HPDE6-E6E7 (cell line): ENCODE results near the gene PLEKHF1.
"Not testable (repeated sequence)": the region's sequence is repeated elsewhere in the genome, so short reads cannot be mapped to it uniquely, and the experiment has no call there.

Experiments used
- DNase-seq: peaks from one replicate; pipeline ENCODE4 v3.0.0; 2011; ENCODE audit warnings: missing footprints; ENCODE audit errors: extremely low spot score

PLEKHF1 gene, protein sequence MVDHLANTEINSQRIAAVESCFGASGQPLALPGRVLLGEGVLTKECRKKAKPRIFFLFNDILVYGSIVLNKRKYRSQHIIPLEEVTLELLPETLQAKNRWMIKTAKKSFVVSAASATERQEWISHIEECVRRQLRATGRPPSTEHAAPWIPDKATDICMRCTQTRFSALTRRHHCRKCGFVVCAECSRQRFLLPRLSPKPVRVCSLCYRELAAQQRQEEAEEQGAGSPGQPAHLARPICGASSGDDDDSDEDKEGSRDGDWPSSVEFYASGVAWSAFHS

DNA sequence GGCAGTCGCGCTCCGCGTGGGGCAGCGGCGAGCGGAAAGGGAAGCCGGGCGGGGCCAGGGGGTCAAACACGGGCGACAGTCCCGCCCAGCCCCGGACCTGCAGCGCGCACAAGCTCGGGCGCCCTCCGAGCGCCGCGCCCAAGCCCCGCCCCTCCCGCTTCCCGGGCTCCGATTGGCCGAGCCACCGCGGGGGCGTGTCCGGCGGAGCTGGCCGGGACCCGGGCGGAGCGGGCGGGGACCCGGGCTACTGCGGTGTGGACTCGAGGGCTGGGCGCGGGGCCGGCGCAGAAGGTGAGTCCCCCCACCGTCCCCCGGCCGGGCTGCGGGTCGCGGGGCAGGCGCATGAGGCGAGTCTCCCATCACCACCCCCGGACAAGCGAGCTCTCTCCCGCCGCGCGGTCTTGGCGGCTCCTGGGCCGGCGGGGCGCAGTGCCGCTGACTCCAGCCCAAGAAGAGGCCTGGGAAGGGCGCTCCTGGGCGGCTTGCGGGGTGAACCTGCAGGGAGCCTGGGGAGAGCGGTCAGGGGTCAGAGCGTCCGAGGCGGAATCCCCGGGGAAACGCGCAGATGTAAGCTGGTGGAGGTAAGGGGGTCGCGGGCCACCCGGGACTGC is at the start of gene PLEKHF1:
TSS of gene PLEKHF1 (plus strand) at position 247 of the 611 bp plus-strand sequence. CDS start 8,379 bp downstream, outside the sequence.
- peak; percentile 78 for DNase-seq

DNA sequence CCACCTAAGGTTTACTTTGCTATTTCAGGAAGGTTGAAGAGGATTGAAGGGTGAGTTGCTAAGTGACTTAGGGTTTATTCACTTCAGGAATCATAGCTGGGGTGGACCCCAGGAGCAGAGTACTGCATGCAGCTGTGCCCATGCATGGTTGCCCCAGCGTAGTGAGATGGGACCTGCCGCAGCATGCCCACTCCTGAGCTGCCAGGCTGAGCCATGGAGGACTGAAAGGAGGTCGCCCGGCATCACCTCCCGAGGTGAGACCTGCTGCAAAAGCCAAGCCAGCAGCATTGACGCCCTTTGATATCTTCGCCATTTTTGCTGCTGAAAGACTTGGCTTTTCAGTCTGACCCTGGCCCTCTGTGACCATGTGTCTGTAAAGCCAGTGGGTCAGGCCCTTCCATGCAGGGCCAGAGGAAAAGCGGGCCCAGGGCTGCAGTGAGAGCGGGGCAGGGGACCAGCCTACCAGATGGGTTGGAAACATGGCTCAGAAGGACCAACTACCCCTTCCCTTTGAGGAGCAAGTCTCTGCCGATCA is 49.3 kb upstream of the PLEKHF1 start:
- DNase-seq, result no peak

DNA sequence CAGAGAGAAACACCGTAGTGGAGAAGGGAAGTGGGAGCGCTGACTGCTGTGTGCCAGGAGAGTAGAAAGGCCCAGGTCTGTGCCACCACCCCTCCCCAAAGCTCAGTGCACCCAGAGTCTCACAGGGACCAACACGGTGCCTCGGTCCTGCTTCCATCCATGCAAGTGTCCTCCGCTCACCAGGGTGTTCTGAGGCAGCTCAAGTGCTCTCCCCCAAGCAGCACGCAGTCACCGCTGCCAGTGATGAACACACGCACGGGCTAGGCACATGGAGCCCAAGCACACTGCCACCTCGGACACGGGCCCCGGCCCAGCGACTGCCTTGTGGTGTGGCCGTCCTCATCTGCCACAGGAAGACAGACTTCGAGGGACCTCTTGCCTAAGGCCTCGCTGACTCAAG is 48.7 kb upstream of the PLEKHF1 start:
- no peak for DNase-seq

DNA sequence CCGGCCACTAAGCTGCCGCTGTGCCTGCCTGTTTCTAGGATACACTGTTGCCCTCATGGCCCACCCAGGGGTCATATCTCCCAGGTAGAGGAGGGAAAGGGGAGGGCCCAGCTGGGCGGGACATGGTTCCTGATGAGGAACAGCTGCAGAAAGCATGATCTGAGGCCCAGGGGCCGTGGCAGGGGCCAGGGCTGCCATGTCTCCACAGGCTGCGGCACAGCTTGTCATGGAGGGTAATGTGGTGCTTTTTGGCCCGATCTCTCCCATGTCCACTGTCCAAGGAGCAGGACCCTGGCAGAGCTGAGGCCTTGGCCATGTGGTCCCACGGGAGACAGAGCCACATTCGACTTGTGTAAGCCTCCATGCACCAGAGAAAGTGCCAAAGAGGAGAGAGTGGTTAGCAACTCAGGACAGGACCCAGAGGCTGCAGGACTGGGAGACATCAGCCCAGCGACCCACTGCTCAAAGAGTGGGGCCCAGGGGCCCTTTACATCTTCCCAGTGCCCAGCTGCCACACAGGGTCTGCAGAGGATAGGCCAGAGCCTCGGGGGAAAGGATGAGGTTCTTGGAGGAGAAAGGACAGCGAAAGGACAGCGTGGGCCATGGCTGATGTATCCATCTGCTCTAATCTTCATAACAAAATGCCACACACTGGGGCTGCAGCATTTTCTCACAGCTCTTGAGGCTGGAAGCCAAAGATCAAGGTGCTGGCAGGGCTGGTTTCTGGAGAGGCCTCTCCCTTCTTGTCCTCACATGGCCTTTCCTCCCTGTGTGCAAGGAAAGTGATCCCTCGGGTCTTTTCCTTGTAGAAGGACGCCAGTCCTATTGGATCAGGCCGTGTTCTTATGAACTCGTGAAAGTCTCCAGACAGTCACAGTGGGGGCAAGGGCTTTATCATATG is 47.6 kb upstream of the PLEKHF1 start:
- no peak for DNase-seq

DNA sequence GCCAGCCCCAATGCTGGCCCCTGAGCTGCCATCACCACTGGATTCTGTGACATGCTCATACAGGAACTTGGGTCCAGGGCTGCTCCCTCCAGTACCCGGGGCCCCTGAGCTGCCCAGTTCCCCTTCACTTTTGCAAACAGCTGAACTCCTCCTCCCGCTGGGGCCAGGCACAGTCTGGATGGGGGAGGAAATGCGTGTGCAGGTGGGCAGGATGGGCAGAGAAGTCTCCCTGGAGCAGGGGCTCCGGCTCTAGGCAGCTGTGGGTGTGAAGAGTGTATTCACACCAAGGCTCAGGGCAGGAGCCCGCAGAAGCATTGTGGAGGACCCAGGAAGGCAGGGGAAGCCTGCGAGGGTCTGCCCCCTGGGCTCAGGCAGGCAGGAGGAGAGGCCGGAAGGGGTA is 46.8 kb upstream of the PLEKHF1 start:
- DNase-seq, result no peak

DNA sequence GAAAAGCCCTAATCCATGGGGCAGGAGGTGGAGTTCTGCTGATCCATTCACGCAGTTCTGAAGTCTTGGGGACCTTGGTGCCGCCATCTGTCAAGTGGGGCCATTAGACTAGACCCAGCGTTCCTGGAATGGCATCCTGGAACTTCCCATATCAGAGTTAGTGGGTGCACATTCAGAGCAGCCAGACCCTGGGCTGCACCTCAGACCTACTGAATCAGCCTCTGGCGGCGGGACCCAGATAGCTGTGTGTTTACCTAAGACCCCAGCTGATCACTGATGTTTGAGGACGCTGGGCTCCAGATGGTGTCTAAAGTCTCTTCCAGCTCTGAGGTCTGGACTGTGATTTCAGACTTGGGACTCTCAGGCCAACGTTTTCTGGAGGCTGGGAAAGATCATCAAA is 46.4 kb upstream of the PLEKHF1 start:
- no peak for DNase-seq

DNA sequence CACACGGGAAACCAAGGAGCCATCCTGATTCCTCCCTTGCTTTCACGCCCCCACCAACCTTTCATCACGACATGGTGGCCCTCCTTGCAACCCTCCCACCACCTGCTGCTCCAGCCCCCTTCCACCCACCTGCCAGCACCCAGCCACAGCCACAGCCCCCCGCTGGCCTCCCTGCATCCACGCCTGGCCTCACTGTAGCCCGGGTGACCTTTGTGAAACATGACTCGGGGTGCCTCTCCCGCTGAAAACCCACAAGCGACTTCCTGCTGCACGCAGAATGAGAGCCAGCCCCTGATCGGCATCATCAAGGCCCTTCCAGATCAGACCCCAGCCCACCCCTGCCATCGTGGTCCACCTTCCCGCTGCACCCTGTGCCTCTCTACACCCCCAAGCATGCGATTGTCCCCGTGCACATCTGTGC is 44.3 kb upstream of the PLEKHF1 start:
- no peak for DNase-seq

DNA sequence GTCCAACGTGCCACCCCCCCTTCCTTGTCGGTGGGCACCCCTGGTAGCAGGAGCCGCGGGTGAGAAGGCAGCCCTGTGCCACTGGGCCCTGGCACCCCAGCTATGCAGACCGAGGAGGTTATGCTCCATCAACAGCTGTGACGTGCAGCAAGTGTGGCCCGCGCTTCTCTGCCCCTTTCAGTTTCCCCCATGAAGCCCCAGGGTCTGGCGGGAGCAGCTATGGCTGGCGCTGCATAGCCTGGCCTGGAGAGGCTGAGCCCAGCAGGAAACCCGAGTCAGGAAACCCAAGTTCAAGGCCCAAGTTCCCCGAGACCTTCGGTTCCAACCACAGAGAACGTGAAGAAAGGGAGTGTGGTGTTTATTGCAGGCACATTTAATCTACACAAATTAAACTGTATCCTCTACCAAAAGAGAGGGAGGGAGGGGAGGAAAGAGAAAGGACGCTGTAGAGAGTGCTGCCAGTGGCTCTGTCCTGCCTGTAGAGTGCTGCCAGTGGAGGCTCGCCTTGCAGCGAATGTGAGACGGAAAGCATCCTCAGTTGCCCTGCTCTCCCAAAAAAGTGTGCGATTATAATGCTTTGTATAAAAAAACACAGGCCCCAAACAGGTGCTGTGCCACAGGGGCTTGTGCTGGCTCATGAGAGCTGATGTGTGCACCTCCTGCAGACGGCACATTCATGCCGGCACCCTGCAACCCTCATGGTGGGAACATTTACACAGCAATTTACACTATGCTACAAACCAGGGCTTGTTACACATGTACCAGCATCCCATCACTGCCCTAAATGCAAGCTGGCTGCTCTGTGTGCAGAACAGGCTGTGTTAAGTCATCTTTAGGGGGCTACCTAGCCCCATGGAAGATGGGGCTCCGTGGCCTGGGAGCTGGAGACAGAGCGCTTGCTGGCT is 42.8 kb upstream of the PLEKHF1 start:
- DNase-seq, result peak; percentile 22

DNA sequence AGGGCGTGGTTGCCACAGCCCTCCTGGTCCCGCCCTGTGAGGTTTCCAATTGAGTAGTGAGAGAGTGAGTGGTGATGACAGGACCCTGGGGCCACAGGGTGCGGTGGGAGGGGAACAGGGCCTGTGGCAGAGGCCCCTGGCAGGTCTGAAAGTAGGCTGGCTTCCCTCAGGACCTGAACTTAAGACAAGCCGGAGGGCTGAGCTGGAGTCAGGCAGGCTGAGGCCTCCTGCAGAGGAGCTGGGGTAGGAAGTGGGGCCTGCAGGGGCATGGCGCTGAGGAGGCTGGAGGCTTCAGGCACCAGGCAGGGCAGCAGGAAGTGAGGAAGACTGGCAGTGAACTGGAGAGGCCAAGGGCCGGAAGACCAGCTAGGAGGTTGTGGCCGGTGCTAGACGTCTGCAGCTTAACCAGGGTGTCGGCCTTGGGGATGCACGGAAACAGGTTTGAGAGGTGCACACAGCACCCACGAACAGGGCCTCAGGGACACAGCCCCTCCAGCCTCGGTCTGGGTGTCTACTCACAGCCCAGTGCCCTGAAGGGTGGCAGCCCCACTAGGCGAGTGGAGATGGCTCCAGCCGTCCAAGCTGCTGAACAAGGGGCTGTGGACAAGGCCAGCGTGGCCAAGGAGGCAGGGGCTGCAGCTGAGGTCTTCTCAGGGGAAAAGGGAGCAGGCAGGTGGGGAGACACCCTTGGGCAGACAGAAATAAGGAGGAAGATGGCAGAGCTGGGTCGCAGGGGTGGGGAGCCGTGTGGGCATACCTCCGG is 41.4 kb upstream of the PLEKHF1 start:
- DNase-seq, result no peak

DNA sequence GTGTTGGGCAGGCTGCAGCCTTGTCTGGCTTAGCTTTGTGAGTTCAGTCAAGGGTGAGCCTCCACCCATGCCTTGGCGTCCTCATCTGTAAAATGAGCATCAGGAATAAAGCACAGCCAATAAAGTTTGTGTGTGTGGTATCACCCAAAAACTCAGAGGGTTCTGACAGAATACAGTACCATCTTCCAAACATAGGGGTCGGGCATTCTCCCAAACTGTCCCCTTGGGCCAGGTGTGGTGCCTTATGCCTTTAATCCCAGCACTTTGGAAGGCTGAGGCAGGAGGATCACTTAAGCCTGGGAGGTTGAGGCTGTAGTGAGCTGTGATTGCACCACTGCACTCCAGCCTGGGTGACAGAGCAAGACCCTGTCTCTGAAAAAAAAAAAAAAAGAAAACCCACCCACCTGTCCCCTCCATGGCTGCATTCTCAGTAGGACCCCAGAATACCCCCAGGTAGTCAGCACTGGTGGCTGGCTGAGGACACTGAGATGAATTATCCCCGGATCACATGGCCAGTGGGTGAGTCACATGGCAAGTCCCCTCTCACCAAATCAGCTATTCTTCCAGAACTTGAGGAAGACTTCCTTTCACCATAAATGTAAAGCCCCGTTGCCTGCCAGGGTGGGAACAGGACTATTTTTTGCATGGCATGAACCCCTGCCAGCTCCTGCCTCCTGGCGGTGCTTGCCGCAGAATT is 40.6 kb upstream of the PLEKHF1 start:
- no peak for DNase-seq

DNA sequence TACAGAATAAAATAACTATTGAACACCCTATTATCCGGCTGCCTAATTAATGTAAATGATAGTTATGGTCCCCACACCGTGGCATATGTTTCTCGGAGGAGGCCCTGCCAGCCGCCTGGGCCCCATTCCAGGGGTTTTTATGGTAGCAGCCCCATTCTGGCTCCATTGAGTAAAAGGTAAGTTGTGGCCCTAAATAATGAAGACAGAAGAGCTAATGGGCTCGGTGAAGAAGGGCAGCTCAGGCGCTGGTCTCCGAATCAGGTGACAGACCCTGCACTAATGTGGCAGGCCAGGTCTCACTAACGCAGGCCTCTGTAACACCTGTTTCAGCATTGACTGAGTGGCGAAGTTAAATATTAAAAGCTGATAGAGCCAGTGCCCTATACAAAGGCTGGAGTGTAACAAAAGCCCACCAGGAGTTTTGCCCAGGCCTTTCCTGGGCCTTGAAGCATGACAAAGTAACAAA is 40.0 kb upstream of the PLEKHF1 start:
- DNase-seq, result no peak

DNA sequence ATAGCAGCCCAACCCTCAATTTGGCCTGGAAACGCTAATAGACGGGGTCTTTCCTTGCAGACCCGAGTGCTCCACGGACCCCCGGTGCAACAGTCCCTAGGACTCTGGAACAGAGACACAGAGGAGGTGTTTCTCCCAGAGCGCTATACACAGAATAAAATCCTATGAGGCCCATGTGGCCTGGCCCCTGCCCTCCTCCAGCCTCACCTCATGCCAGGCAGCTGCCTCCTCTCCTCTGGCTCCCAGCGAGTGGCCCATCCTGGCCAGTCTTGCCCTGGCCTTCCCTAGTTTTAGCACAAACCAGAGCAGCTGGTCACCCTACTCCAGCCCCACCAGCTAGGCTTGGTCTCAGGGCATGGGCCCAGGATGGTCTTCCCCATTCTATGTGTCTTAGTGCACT is 38.9 kb upstream of the PLEKHF1 start:
- no peak for DNase-seq

DNA sequence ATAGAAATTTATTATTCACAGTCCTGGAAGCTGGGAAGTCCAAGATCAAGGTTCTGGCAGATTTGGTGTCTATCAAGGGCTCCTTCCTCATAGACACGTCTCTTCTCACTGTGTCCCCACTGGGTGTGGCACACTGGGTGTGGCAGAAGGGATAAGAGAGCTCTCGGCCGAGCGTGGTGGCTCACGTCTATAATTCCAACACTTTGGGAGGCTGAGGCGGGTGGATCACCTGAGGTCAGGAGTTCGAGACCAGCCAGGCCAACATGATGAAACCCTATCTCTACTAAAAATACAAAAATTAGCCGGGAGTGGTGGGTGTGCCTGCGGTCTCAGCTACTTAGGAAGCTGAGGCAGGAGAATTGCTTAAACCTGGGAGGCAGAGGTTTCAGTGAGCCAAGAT is 38.4 kb upstream of the PLEKHF1 start:
- DNase-seq, result not testable (repeated sequence)

DNA sequence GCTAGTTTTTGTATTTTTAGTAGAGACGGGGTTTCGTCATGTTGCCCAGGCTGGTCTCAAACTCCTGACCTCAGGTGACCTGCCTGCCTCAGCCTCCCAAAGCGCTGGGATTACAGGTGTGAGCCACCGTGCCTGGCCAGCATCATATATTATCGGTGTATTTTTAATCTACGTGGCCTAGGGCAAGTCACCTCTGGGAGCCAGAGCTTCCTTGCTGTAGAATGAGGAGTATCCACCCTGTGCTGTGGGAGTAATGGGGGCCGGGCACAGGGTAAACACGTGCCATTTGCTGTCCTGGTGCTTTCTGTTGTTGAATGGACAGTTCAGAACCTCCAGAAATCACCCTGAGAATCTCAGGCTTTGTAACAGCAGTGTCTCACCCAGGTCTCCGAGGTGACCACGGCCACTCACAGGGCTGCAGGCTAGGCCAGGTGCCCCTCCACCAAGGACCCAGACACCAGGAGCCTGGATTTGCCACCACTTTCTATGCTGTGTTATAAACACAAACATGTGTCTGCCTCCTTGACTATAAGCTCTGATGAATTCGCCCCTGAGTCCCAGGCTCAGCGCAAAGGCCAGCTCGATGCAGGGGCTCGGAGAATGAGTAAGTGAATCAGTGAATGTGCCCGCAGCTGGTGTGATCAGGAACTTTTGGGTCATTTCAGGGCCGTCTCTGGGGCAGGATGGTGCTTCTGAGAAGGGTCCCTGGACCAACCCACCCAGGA is 36.4 kb upstream of the PLEKHF1 start:
- no peak for DNase-seq

DNA sequence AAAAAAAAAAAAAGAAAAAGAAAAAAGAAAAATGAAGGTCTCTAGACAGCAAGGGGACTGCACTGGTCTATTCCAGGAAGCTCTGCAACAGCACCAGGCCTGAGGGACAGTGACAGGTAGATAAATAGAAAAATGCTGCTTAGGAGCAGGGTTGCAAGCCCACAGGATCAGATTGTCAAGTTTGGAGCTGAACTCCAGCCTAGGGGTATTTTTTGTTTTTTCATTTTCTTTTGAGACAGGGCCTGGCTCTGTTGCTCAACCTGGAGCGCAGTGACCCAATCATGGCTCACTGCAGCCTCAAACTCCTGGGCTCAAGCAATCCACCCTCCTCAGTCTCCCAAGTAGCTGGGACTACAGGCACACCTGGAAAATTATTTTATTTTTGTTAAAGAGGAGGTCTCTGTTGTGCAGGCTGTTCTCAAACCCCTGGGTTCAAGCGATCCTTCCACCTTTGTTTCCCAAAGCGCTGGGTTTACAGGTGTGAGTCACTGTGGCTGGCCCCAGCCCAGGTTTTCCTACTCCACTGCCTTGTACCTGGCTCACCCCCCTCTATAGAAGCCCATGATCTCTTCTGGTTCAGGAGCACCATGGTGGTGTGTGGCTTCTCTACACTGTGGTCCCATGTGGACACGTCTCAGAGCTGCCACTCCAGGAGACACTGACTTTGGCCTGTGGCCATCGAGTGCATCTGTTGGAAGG is 35.3 kb upstream of the PLEKHF1 start:
- no peak for DNase-seq

DNA sequence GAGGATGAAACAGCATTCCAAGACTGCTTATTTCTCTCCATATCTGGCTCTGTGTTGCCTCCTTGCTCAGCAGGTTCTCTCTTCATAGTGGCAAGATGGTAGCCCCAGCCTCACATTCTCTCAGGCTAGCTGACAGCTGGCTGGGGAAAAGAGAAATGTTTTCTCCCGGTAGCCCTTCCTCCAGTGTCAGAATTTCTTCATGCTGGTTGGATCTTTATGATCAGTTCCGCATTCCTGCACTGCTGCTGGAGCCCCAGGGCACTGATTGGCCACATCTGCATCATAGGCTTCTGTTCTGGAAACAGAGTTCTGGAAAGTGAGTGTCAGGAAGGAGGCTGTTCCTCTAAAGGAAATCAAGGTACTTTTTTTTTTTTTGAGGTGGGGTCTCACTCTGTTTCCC is 34.6 kb upstream of the PLEKHF1 start:
- DNase-seq, result no peak

DNA sequence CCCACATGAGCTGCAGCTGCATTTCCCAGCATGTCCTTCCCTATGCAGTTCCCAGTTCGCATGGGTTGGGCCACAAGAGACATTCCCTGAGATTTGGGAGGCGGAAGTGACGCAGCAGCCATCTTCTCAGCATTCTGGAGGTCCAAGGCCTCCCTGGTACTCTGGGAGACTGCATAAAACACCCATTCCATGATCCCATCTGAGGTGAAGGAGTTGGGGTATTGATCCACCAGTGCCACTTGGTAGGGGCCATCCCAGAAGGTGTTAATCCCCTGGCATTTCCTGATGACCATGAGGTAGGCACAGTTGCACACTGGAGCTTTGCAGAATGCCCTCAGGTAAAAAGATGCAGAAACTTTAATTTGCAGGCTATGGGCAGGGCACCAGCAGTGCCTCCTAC is 33.8 kb upstream of the PLEKHF1 start:
- no peak for DNase-seq

DNA sequence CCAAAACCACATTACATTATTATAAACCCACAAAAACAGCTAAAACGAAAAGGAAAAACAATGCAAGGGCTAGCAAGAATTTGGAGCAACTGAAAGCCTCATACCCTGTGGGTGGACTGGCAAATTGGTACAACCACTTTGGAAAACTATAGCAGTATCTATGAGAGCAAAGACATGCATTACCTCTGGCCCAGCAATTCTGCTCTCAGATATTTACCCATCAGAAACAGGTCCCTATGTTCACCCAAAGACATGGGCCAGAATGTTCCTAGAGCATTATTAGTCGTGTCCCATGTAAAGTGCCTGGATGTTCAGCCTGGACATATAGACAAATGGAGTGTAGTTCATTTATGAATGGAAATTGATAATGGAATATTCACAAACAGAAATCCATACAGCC is 31.3 kb upstream of the PLEKHF1 start:
- no peak for DNase-seq
